Stimulated activated CD8-positive, alpha-beta memory T cell treated with anti-CD3 and anti-CD28 coated beads, Interleukin-2, amount 100 ng/mL, for 48 hours (primary cell): ENCODE measurements around the gene CHIA.
"Not testable (repeated sequence)": the region's sequence is repeated elsewhere in the genome, so short reads cannot be mapped to it uniquely, and the experiment has no call there.

Source experiments
- DNase-seq, 2 donors: peaks; one replicate each; pipeline ENCODE4 v3.0.0-alpha.2; 2020; ENCODE audit warnings: low read depth in 2 of 2

The CHIA gene

DNA sequence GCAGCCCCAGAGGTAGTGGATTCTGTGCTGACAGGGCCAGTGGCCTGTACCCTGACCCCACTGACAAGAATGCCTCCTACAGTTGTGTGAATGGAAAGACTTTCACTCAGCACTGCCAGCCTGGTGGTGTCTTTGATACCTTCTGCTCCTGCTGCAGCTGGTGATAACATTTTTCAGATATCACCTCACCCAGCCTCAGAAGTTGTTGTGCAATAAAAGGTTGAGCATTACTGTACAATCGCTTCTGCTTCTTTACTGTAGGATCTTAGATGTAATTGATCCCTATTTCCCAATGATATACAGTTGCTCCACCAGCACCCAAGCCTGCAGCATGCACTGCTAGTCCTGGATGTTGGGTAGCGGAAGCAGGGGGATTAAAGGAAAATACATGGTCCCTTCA is 4.8 kb upstream of the CHIA start:
- DNase-seq: no peak

DNA sequence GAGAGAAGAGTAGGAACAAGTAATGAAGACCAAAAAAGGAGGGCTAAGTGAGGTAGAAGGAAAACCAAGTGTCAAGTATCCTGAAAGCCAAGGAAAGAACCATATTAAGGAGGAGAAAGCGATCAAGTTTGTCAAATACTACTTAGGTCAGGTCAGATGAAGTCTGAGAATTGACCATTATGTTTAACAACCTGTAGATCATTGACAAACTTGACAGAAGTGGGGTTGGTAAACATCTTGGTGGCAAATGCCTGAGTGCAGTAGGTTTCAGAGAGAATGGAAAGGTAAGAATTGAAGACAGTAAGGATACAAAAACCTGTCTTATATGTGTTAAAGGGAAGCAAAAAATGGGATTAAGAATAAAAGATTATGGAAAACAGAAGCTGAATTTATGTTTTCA is 3.7 kb upstream of the CHIA start:
- DNase-seq: no peak

DNA sequence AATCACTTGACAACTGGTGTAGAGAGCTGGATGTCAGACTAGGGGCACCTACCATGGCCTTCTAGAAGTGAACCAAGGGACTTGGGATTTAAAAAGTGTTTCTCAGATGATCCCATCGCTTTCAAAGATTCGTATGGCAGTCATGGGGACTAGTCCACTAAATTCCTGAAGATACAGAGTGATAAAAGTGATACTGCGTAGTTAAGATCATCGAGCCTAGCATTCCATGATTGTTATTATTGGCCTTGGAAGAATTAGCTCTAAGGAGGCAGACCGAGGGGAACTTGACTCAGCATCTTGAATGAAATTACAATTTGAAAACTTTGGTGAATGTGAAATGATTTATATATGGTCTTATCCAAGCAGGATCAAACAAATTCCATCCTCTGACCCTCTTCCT is 1.3 kb upstream of the CHIA start:
- no peak for DNase-seq

DNA sequence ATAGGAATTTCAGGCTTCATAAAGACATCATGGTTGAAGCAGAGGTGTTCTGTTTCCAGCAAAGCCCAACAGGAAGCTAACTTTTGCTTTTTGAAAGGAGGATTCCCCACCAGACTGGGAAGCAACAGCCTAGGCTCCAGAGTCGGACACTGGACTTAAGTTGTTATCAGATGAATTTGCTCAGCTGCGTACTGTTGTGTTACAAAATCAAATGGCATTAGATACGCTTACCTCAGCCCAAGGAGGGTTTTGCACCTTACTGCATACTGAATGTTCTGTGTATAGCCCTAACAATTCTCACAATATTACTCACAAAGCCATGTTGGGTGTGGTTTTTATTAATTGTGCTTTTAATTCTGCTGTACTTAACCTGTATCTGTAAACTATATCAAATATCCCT is 547 bp upstream of the CHIA start:
- no peak for DNase-seq

DNA sequence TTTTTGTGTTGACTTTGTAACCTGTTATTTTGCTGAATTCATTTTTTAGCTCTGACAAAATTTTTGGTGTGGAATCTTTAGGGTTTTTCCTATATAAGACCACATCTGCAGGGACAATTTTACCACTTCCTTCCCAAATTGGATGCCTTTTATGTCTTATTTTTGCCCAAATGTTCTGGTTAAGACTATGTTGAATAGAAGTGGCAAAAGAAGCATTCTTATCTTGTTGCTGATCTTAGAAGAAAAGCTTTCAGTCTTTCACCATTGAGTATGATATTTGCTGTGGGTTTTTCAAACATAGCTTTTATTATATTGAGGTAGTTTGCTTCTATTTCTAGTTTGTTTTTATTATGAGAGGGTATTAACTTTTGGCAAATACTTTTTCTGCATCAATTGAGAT is 3.7 kb downstream of the CHIA start:
- DNase-seq: no peak

DNA sequence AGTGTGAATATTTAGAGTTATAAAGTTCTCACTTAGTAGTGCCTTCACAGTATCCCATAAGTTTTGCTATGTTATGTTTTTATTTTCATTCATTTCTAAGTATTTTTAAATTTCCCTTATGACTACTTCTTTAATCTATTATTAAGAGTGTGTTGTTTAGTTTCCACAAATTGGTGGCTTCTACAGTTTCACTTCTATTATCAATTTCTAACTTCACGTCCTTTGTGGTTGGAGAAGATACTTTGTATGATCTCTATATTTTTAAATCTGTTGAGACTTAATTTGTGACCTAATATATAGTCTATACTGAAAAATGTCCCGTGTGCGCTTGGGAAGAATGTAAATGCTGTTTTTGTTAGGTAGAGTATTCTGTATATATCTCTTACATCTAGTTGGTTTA is 11.7 kb downstream of the CHIA start:
- DNase-seq: no peak

DNA sequence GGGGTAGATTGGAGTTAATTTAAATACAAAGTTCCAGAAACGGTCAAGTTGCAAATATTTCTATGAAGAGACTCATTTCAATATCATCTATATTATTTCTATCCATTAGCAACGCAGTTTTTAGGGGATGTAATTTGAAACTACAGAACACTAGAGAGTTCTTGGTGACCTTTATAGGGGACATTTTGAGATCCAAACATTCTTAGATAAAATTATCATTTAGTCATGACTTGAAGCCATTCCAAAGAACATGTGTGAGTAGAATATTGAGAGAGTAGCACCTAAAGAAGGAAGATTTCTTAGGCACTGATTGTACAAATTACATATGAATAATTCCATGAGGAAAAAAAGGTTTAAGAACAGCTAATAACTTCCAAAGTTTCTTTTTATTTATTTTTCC is 19.0 kb downstream of the CHIA start:
- DNase-seq: no peak

DNA sequence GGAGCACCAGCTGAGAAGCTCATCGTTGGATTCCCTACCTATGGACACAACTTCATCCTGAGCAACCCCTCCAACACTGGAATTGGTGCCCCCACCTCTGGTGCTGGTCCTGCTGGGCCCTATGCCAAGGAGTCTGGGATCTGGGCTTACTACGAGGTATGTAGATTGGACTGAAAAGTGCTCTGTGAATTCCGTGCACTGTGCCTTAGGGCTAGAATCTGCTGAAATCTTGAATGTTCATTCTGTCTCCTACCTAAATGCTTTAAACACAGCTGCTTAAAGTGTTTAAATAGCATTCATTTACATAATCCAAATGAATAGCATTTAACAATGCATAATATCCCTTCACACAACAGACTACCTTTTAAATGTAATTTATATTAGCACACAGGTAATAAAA is 27.9 kb downstream of the CHIA start:
- DNase-seq: no peak

DNA sequence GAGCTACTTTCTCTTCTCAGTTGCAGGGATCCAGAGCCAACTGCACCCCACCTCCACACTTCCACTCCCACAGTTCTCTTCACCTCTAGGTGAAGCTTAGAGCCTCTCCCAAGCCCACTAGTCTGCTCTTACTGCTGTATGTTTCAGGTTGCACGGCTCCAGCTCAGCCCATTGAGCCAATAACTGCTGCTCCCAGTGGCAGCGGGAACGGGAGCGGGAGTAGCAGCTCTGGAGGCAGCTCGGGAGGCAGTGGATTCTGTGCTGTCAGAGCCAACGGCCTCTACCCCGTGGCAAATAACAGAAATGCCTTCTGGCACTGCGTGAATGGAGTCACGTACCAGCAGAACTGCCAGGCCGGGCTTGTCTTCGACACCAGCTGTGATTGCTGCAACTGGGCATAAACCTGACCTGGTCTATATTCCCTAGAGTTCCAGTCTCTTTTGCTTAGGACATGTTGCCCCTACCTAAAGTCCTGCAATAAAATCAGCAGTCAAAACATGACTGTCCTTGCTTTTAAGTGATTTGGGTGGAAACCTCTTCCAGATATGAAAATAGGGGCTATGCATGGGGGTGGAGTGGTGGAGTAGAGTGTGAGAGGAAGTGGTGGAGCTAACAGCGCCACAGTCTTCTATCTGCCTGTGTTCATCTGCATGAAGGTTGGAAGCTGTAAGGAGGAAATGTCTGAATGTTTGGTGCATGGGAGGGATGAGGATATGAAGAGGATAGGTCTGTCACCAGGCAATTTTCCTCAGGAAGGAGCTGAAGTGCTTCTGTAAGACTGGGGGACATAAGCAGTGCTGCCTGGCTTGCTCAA is 29.6 kb downstream of the CHIA start:
- DNase-seq: no peak

DNA sequence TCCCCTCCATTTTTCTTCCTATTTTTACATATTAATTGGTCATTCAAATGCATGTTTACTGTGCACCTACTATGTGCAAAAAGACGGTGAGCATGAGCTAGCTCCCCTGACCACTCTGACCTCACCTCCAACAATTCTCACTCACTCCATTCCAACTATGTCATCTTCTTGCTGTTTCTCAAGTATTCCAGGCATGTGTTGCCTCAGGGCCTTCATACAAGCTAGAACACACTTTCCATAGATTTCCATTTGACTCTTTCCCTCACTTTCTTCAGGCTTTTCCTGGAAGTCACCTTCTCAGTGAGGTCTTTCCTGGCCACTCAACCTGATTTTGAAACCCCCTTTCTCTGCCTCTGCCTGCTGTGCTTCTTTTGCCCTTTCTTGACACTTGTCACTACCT is 32.6 kb downstream of the CHIA start:
- DNase-seq: no peak

DNA sequence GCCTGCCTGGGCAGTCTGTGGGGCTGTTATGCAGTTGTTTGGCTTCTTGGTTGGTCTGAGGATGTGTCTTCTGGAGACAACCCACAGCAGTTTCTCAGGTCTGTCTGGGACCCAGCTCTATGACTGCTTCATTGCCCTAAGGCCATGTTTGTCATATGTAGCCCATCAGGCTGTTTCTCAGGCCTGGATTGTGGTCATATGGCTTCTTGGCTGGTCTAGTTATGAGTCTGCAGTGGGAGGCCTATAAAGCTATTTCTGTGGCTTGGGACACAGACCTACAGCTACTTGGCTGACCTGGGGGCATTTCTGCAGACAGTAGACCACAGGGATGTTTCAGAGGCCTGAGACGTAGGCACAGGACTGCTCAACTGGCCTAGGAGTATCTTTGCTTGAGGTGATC is 41.5 kb downstream of the CHIA start:
- no peak for DNase-seq

DNA sequence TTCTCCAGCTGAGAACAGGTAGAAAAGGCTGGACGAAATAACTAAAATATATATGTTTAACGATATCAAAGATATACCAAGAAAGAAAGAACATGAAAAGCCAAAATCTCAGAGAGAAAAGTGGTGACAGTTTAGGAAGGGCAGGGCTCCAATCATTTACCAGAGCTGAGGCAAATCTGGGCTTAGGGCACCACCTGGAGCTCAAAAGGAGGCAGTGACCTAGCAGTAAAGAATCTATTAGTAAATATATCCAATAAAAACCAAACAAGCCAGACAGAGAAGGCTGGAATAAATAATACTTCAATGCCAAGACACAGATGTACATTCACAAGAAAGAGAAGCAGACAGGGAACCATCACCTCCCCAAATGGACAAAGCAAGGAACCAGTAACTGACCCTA is 43.5 kb downstream of the CHIA start:
- DNase-seq: peak in 1 of 2 donors; percentile 17

DNA sequence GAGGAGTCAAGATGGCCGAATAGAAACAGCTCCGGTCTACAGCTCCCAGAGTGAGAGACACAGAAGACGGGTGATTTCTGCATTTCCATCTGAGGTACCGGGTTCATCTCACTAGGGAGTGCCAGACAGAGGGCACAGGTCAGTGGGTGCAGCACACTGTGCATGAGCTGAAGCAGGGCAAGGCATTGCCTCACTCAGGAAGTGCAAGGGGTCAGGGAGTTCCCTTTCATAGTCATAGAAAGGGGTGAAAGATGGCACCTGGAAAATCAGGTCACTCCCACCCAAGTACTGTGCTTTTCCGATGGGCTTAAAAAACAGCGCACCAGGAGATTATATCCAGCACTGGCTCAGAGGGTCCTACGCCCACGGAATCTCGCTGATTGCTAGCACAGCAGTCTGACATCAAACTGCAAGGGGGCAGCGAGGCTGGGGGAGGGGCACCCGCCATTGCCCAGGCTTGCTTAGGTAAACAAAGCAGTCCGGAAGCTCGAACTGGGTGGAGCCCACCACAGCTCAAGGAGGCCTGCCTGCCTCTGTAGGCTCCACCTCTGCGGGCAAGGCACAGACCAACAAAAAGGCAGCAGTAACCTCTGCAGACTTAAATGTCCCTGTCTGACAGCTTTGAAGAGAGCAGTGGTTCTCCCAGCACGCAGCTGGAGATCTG is 44.7 kb downstream of the CHIA start:
- not testable (repeated sequence) for DNase-seq

DNA sequence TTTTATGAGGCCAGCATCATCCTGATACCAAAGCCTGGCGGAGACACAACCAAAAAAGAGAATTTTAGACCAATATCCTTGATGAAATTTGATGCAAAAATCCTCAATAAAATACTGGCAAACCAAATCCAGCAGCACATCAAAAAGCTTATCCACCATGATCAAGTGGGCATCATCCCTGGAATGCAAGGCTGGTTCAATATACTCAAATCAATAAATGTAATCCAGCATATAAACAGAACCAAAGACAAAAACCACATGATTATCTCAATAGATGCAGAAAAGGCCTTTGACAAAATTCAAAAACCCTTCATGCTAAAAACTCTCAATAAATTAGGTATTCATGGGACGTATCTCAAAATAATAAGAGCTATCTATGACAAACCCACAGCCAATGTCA is 48.2 kb downstream of the CHIA start:
- not testable (repeated sequence) for DNase-seq

DNA sequence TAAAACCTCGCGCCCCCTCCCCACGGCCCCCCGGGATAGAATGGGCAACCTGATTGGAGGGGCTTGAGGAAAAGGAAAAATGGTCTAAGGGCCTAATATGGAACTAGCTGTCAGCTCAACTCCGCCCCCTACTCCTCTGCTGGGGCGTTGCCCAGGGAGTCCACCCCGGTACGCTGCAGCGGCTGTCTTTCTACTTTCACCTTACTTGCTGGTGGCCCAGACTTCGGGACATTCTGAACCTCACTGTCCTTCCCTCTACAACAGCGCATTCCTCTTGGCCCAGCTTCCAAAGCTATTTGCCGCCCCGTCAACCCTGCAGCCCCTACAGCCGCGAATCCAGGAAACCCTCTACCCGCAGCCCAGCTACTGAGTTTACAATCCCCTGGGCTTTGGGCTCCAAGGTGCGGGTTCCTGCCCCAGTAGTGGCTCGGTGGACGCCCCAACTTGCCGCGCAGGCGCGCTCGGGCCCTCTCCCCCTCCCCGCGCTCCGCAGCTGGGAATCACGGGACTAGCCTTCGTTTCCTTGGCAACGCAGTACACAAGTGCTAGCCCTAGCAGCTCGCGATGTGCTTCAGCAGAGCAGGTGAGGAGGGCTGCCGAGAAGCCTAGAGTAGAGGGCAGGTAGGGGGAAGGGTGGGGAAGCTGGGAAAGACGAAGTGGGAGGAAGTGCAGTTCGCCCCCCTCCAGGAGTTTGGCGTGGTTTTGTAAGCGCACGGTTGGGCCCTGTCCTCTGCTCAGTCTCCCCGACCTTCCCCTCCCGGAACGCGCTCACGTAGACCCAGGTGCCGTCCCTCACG is 55.6 kb downstream of the CHIA start:
- DNase-seq: peak; percentile 51 to 64

DNA sequence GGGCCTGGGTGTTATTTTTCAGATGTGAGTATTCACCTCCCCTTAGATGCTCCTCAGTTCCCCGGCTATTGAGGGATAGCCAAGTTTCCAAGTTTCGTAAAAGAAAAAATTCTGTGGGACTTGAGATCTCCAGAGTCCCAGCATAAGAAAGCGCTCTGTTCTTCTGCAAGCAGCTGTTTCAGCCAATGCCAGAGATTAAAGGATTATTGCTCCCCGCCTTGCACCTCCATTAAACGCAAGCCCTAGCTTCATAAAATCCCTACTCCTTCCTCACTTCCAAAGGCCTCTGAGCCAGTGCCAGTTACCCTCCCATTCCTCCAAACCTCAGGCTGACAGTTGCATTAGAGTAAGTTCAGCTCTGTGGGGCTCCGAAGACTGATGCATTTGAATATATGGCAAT is 56.4 kb downstream of the CHIA start:
- no peak for DNase-seq

DNA sequence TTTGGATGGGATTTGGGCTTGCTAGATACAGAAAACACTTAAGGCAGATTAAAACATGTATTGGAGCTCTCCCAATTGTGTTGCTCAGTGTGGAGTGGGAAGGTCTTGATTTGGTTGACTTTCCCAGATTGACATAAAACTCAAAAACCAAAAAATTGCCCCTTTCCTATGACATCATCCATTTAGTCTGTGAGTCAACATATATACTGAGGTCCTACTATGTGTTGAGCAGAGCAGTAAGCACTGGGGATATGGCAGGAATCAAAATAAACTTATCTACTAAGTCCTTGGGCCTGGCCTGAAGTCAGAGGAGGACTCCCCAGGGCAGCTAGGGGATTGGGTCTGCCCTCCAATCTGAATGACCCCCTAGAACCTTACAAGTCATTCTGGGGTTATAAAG is 61.0 kb downstream of the CHIA start:
- DNase-seq: no peak

DNA sequence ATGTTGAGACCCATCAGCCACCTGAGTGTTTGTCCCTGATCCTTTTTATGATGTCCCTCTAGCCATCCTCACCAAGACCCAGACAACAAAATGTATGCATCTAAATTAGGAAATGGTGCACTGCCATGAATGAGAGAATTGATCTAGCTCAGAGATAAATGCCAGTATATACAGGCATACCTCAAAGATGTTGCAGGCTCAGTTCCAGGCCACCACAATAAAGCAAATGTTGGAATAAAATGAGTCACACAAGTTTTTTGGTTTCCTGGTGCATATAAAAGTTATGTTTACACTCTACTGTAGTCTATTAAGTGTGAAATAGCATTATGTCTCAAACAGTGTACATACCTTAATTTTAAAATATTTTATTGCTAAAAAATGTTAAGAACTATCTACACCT is 63.9 kb downstream of the CHIA start:
- no peak for DNase-seq

DNA sequence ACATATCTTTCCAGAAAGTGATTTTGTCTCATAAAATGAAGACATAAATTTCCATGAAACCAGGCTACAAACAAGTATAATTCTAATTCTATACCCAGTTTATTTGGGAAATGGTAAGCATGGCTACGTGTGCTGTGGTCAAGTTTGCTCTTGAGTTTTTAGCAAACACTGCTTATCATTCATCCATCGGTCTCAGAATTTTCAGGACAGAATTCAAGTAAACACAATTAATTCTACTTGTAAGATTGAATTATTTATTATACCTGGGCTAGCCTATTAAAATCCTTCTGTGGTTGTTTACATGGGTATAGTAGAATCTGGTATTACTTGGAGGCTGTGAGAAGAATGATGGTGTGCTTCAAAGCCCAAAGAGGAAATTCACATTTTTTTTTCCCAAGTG is 68.3 kb downstream of the CHIA start:
- DNase-seq: no peak

DNA sequence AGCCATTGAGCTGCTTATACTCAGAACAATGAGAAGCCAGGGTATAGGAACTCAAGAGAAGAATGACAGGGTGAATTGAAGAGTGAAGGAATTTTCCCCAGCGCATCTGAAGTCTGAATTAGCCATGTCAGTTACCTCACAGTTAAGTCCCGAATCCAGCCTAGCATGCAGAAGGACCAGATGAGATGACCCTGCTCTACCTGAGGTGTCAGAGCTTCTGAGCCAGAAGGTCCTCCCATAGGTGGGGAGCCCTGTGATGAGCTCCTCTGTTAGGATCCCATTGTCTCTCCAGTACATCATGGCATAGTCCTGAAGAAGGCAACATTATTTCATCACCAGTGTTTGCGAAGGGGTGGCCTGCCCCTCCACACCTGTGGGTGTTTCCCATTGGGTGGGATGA is 68.7 kb downstream of the CHIA start:
- no peak for DNase-seq

DNA sequence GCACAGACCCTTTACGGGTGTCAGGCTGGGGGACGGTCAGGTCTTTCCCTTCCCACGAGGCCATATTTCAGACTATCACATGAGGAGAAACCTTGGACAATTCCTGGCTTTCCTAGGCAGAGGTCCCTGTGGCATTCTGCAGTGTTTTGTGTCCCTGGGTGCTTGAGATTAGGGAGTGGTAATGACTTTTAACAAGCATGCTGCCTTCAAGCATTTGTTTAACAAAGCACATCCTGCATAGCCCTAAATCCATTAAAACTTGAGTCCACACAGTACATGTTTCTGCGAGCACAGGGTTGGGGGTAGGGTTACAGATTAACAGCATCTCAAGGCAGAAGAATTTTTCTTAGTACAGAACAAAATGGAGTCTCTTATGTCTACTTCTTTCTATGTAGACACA is 69.6 kb downstream of the CHIA start:
- not testable (repeated sequence) for DNase-seq

DNA sequence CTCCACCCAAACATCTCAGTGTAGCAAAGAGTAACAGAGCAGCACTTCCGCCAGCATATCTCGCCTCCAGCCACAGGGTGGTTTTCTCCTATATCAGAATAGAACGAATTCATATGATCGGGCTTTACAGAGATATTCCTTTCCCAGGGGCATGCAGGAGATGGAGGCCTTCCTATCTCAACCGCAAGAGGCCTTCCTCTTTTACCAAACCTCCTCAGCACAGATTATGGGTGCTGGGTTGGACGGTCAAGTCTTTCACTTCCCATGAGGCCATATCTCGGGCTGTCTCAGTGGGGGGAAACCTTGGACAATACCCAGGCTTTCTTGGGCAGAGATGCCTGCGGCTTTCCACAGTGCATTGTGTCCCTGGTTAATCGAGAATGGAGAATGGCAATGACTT is 71.1 kb downstream of the CHIA start:
- no peak for DNase-seq

DNA sequence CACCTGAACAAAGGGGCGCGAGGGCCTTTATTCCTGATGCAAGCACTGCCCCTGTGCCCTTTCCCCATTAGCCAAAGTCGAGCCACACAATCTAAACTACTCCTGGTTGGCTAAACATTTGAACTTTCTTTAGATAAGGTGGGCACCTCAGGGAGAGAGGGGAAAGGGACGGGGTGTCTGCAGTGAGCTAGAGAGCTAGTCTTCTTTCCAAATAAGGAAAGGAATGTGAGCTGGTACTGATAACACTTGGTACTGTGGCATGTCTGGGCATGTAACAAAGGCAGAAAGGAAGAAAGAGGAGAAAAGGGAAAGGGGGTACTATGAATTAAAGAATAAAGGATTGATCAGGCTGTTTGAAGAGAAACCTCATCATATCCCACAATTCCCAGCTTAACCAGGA is 74.0 kb downstream of the CHIA start:
- DNase-seq: no peak
